Mammary epithelial cell (primary cell): ENCODE data around the gene TTC23L.

Experiments used
- CTCF ChIP-seq, 2 donors: IDR thresholded peaks in 1 of 2; conservative IDR thresholded peaks in 1 of 2; 2 replicates each; pipeline ENCODE4 v1.5.1; 2011 to 2012; ENCODE audit warnings: inconsistent platforms in 2 of 2, low read length in 2 of 2, mild to moderate bottlenecking in 2 of 2, control low read depth in 1 of 2, low read depth in 1 of 2; ENCODE audit not compliant: insufficient read depth in 1 of 2; ENCODE audit errors: extremely low read depth in 1 of 2
- EZH2 ChIP-seq: IDR thresholded peaks from 2 replicates; pipeline ENCODE4 v1.6.1; 2012; ENCODE audit warnings: low read length, inconsistent platforms, borderline replicate concordance

DNA sequence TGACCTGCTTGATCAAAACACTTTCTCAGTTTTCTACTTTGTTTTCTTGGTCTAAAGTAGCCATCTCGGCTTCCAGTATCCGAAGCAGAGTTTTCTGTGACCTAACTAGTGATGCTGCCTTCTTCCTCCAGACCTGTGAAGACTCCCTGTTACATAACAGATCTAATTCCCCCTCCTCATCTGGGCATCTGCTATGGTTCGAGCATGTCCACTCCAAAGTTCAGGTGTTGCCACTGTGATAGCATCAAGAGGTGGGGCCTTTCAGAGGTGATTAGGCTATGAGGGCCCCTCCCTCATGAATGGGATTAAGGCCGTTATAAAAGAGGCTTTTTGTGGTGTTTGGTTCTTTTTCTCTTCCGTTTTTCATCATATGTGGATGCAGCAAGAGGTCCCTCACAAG is 20.3 kb downstream of the TTC23L start:
- TF ChIP-seq CTCF (conservative IDR thresholded peaks at IDR 0.05 in 1 of 2, IDR thresholded peaks at IDR 0.05 in 1 of 2; ENCODE audit: extremely low read depth in 1 of 2, insufficient read depth in 1 of 2, low read depth in 1 of 2, low read length in 2 of 2) (no peak), EZH2 (no peak)
